ENCODE results near the gene FBXO28.

The FBXO28 gene

DNA sequence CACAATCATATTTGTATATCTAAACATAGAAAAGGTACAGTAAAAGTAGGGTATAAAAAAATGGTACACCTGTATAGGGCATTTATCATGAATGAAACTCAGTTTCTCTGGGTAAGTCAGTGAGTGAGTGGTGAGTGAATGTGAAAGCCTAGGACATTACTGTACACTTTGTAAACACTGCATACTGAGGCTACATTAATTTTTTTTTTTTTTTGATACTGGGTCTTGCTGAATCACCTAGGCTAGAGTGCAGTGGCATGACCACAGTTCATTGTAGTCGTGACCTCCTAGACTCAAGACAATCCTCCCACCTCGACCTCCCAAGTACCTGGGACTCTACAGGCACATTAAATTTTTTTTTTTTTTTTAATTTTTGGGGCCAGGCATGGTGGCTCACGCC, 27.8 kb downstream of the FBXO28 start:
- H3K4me1 Mint-ChIP-seq (ENCODE audit: low read depth): no peaks in the 10 kb centered on the region

GRCh38 chr1:224149709-224150108, 35.8 kb downstream of the FBXO28 start:
- H3K4me3 Mint-ChIP-seq: no peak overlapping the region
- H3K9me3 Mint-ChIP-seq: no peaks in the 10 kb centered on the region
- H3K36me3 Mint-ChIP-seq (ENCODE audit: low read depth): peaks cover 17% of the 10 kb centered on the region
- no peaks in the 10 kb centered on the region for H3K27me3 Mint-ChIP-seq (ENCODE audit: low read depth)
- no peak for DNase-seq (ENCODE audit: low spot score)
- H3K27ac Mint-ChIP-seq: no peak overlapping the region
- peaks cover 12% of the 10 kb centered on the region for H3K4me1 Mint-ChIP-seq (ENCODE audit: low read depth)

More for the DNA sequence above, 27.8 kb downstream of the FBXO28 start:
- Mint-ChIP-seq H3K27me3 (ENCODE audit: low read depth) (no peaks in the 10 kb centered on the region), H3K27ac (no peak overlapping the region), H3K36me3 (ENCODE audit: low read depth) (peaks cover 14% of the 10 kb centered on the region), H3K9me3 (no peaks in the 10 kb centered on the region), H3K4me3 (no peak overlapping the region)
- no peak for DNase-seq (ENCODE audit: low spot score)

DNA sequence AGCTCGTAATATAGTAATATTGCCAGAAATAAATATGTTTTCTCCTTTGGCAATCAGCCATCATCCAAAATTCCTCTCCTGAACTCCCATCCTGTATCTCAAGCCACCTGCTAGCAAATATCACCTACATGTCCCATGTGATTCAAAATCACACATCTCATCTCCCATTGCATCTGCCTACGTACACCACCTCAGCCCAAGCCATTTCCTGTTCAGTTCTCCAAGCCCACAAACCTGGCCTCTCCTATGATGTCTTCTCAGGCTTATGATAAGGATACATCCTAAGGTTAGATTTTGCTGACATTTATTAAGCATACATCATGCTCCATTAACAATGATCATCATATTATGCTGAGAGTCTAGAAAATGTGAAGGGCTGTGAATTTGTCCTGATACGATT, 37.2 kb downstream of the FBXO28 start:
- H3K9me3 Mint-ChIP-seq: no peaks in the 10 kb centered on the region
- peaks cover 19% of the 10 kb centered on the region for H3K36me3 Mint-ChIP-seq (ENCODE audit: low read depth)
- no peak overlapping the region for H3K4me3 Mint-ChIP-seq
- no peak for DNase-seq (ENCODE audit: low spot score)
- H3K27me3 Mint-ChIP-seq (ENCODE audit: low read depth): no peaks in the 10 kb centered on the region
- H3K4me1 Mint-ChIP-seq (ENCODE audit: low read depth): peaks cover 16% of the 10 kb centered on the region
- H3K27ac Mint-ChIP-seq: peak overlapping the region; percentile 28

DNA sequence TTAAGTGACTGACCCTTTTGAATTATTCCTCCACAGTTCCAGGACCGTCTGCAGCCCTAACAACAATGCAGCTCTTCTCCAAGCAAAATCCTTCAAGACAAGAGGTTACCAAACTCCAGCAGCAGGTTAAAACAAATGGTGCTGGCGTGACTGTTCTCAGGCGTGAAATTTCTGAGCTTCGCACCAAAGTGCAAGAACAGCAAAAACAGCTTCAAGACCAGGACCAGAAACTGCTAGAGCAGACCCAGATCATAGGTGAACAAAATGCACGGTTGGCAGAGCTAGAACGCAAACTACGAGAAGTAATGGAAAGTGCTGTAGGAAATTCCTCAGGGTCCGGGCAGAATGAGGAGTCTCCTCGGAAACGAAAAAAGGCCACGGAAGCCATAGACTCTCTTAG, 43.4 kb downstream of the FBXO28 start:
- DNase-seq (ENCODE audit: low spot score): no peak
- Mint-ChIP-seq H3K27me3 (ENCODE audit: low read depth) (no peaks in the 10 kb centered on the region), H3K27ac (no peak overlapping the region), H3K4me1 (ENCODE audit: low read depth) (peaks cover 4% of the 10 kb centered on the region), H3K4me3 (no peak overlapping the region), H3K36me3 (ENCODE audit: low read depth) (peaks cover 31% of the 10 kb centered on the region), H3K9me3 (no peaks in the 10 kb centered on the region)

DNA sequence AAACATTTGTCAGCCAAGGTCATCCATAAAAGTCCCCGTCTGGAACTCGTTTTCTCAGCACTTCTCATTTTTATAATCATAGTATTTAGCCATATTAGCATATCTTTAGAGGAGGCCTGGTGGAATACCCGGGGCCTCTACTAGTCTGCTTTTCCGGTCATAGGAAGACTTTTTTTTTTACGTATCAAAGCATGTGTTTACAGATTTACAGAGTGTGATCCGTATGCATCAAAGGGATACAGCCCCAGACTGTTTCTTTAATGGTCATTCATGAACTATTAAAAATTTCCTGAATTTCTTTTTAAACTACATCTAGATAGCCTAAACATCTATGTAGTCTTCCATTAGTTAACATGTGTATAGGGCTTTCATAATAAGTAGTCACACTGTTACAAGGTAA, 45.6 kb downstream of the FBXO28 start:
- Mint-ChIP-seq H3K27ac (no peak overlapping the region), H3K4me1 (ENCODE audit: low read depth) (peaks cover 11% of the 10 kb centered on the region), H3K9me3 (no peaks in the 10 kb centered on the region), H3K27me3 (ENCODE audit: low read depth) (no peaks in the 10 kb centered on the region), H3K4me3 (no peak overlapping the region), H3K36me3 (ENCODE audit: low read depth) (peaks cover 29% of the 10 kb centered on the region)
- no peak for DNase-seq (ENCODE audit: low spot score)

DNA sequence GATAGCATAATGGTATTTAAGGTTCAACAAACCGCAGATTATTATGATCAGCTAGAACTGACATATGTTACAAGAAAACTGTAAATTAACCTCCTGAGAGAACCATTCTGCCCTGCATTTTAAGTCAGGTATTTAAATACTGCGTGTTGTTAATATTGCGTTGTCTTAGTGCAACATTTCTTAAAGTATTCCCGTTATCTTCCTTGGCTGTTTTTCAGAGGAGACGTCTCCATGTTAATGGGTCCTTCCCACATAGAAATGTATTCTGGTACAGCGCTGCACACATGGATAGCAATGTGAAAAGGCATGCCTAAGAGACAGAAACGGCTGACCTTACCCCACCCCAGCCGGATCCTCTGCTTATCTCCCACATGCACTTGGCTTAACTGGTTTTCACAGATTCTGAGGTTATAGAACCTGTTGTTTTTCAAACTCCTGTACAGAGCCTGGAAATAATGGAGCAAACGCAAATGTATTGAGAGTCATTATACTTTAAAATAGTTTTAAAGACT, 46.3 kb downstream of the FBXO28 start:
- Mint-ChIP-seq H3K27ac (no peak overlapping the region), H3K9me3 (no peaks in the 10 kb centered on the region), H3K4me3 (no peak overlapping the region), H3K36me3 (ENCODE audit: low read depth) (peaks cover 29% of the 10 kb centered on the region), H3K27me3 (ENCODE audit: low read depth) (no peaks in the 10 kb centered on the region), H3K4me1 (ENCODE audit: low read depth) (peaks cover 14% of the 10 kb centered on the region)
- no peak for DNase-seq (ENCODE audit: low spot score)

GRCh38 chr1:224162768-224163167, 48.9 kb downstream of the FBXO28 start:
- H3K27me3 Mint-ChIP-seq (ENCODE audit: low read depth): no peaks in the 10 kb centered on the region
- no peak for DNase-seq (ENCODE audit: low spot score)
- peaks cover 16% of the 10 kb centered on the region for H3K36me3 Mint-ChIP-seq (ENCODE audit: low read depth)
- peaks cover 12% of the 10 kb centered on the region for H3K4me1 Mint-ChIP-seq (ENCODE audit: low read depth)
- H3K9me3 Mint-ChIP-seq: no peaks in the 10 kb centered on the region
- no peak overlapping the region for H3K27ac Mint-ChIP-seq
- no peak overlapping the region for H3K4me3 Mint-ChIP-seq

DNA sequence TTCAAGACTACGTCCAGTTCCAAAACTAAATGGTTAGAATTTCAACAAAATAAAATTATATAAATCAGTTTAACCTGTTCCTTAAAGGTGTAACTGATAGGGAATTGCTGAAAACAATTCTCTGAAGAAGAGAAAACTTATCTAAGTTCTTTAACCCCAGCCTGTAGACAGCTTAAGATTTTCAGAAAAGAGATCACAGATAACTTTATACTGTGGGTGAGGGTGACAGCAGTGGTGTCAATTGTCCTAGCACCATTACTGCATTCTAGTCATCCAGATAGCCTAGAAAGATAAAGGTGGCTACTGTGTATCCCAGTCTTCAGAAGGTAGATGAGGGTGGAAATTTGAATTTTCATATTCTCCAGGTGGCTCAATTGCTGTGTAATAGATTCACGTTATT, 49.4 kb downstream of the FBXO28 start:
- H3K4me1 Mint-ChIP-seq (ENCODE audit: low read depth): peaks cover 12% of the 10 kb centered on the region
- H3K4me3 Mint-ChIP-seq: no peak overlapping the region
- peaks cover 15% of the 10 kb centered on the region for H3K36me3 Mint-ChIP-seq (ENCODE audit: low read depth)
- no peak for DNase-seq (ENCODE audit: low spot score)
- no peak overlapping the region for H3K27ac Mint-ChIP-seq
- H3K9me3 Mint-ChIP-seq: no peaks in the 10 kb centered on the region
- H3K27me3 Mint-ChIP-seq (ENCODE audit: low read depth): no peaks in the 10 kb centered on the region

DNA sequence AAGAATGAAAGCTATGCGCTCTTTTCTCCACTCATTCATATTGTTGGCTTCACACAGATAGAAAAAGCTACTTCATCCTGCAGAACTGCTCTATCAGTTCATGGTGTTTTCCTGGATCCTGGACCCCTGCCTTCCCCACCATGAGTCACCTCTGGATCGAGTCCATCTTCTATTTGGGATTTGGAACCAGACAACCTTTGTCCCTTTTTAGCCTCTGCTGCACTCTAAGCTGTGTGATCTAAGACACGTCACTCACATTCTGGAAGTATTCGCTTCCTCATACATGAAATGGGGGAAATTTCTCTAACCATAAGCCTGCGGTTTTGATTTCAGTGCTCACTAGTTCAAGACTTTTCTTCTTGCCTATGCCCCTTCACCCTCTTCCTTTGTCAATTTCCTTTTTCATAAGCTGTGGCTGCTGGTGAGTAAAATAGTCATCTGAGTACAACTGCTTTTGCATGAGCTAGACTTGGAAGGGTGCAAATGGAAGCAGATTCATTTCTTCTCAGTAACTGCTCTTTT, 55.0 kb downstream of the FBXO28 start:
- Mint-ChIP-seq H3K27ac (peak overlapping the region; percentile 78), H3K4me1 (ENCODE audit: low read depth) (peaks cover 44% of the 10 kb centered on the region), H3K27me3 (ENCODE audit: low read depth) (peaks cover 7% of the 10 kb centered on the region), H3K36me3 (ENCODE audit: low read depth) (peaks cover 14% of the 10 kb centered on the region), H3K9me3 (peaks cover 8% of the 10 kb centered on the region), H3K4me3 (peak overlapping the region; percentile 61)
- DNase-seq (ENCODE audit: low spot score): peak; percentile 68

GRCh38 chr1:224169718-224170270, 55.9 kb downstream of the FBXO28 start:
- no peak for DNase-seq (ENCODE audit: low spot score)
- Mint-ChIP-seq H3K27ac (peak overlapping the region; percentile 78), H3K9me3 (peaks cover 8% of the 10 kb centered on the region), H3K4me1 (ENCODE audit: low read depth) (peaks cover 36% of the 10 kb centered on the region), H3K4me3 (peak overlapping the region; percentile 61), H3K27me3 (ENCODE audit: low read depth) (peaks cover 8% of the 10 kb centered on the region), H3K36me3 (ENCODE audit: low read depth) (peaks cover 14% of the 10 kb centered on the region)

DNA sequence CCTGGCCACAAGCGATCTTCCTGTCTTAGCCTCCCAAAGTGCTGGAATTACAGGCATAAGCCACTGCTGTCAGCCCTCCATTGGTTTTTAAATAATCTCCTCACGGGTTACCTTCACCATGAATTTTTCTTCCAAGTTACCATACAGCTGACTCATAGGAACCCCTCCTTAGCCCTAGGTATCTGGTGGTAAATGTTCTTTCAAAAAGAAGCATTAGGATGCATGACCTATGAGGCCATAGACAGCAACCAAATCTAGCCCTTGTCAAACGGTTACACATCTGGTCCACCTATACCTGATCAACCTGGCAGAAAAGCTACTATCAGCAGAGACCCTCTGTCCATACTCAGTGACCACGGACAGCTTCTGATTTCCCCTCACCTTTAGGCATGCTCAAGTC, 56.4 kb downstream of the FBXO28 start:
- peaks cover 9% of the 10 kb centered on the region for H3K27me3 Mint-ChIP-seq (ENCODE audit: low read depth)
- H3K4me1 Mint-ChIP-seq (ENCODE audit: low read depth): peaks cover 37% of the 10 kb centered on the region
- no peak for DNase-seq (ENCODE audit: low spot score)
- peaks cover 8% of the 10 kb centered on the region for H3K9me3 Mint-ChIP-seq
- H3K4me3 Mint-ChIP-seq: peak overlapping the region; percentile 61
- peak overlapping the region; percentile 58 for H3K27ac Mint-ChIP-seq
- H3K36me3 Mint-ChIP-seq (ENCODE audit: low read depth): peaks cover 14% of the 10 kb centered on the region

DNA sequence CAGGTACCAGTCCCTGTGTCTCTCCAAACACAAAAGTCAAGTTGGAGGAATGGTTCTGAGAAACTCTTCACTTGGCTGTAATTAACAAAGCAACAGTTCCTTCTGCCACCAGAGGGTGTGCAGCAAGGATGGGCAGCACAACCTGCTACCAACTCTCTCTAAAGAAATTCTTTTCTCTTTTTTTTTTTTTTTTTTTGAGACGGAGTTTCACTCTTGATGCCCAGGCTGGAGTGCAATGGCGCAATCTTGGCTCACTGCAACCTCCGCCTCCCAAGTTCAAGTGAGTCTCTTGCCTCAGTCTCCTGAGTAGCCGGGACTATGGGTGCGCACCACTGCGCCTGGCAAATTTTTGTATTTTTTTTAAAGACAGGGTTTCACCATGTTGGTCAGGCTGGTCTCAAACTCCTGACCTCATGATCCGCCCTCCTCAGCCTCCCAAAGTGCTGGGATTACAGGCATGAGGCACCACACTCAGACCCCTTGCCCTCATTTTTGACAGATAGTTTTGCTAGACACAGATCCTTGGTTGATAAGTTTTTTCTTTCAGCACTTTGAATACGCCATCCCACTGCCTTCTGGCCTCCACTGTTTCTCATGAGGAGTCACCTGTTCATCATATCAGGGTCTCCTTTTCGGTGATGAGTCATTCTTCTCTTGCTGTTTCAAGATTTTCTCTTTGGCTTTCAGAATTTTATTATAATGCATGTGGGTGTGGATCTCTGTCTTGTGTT, 57.0 kb downstream of the FBXO28 start:
- H3K27me3 Mint-ChIP-seq (ENCODE audit: low read depth): peaks cover 9% of the 10 kb centered on the region
- H3K9me3 Mint-ChIP-seq: peaks cover 8% of the 10 kb centered on the region
- H3K4me3 Mint-ChIP-seq: peak overlapping the region; percentile 61
- H3K4me1 Mint-ChIP-seq (ENCODE audit: low read depth): peaks cover 39% of the 10 kb centered on the region
- H3K27ac Mint-ChIP-seq: peak overlapping the region; percentile 58
- no peak for DNase-seq (ENCODE audit: low spot score)
- H3K36me3 Mint-ChIP-seq (ENCODE audit: low read depth): peaks cover 14% of the 10 kb centered on the region

DNA sequence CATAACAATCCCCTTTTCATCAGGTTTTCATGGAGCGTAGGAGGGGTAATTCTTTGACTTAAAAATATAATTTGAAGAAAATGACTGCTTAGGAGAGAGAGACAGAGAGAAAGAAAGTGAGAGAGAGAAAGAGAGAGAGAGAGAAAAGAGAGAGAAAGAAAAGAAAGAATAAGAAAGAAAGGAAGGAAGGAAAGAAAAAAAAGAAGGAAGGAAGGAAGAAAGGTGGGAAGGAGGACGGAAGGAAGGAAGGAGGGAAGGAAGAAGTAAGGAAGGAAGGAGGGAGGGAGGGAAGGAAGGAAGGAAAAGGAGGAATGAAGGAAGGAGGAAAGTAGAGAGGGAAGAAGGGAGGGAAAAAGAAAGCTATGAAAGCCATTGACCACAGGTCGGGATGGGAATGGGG, 58.3 kb downstream of the FBXO28 start:
- Mint-ChIP-seq H3K27ac (peak overlapping the region; percentile 7), H3K4me3 (no peak overlapping the region), H3K4me1 (ENCODE audit: low read depth) (peaks cover 37% of the 10 kb centered on the region), H3K9me3 (peaks cover 8% of the 10 kb centered on the region), H3K36me3 (ENCODE audit: low read depth) (peaks cover 14% of the 10 kb centered on the region), H3K27me3 (ENCODE audit: low read depth) (peaks cover 9% of the 10 kb centered on the region)
- DNase-seq (ENCODE audit: low spot score): no peak

DNA sequence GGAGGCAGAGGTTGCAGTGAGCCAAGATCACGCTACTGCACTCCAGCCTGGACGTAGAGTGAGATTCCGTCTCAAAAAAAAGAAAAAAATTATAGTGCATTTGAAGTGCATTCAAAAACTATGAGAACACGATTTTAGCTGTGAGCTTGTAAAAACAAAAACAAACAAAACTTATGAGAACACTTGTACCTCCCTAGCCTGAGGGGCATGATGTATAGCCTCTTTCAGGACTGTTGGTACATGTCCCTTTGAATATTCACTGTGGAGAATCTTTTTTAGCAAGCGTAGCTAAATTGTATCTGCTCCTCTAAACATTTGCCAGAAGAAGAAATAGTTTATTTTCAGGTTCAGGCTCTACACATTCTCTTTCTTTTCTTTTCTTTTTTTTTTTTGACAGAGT, 59.6 kb downstream of the FBXO28 start:
- DNase-seq (ENCODE audit: low spot score): no peak
- Mint-ChIP-seq H3K4me1 (ENCODE audit: low read depth) (peaks cover 35% of the 10 kb centered on the region), H3K9me3 (peaks cover 8% of the 10 kb centered on the region), H3K4me3 (no peak overlapping the region), H3K27ac (no peak overlapping the region), H3K27me3 (ENCODE audit: low read depth) (peaks cover 9% of the 10 kb centered on the region), H3K36me3 (ENCODE audit: low read depth) (peaks cover 14% of the 10 kb centered on the region)

All from T-helper 2 cell treated with Interferon-gamma antibody and Interleukin-4, amounts not matched to agents 5 μg/mL and 100 μg/mL, for 36 hours (primary cell).